Transverse colon (tissue), 4 donors: ENCODE results near the gene MAP4K3.

ENCODE experiments used
- POLR2AphosphoS5 ChIP-seq, 3 donors: sonication (generic); formaldehyde crosslinking; IDR thresholded peaks; one replicate each; pipeline ENCODE4 v1.6.1; 2016; ENCODE audit warnings: antibody characterized with exemption in 3 of 3
- TF ChIP-seq, protein P1 (sequence below), 5 experiments: fragments of 200-600 bp in 3 of 5; fragments of 450-650 bp in 2 of 5; sonication (generic) in 3 of 5; IDR thresholded peaks; 1 replicate in 2 of 5; 2 replicates in 3 of 5; pipeline ENCODE4 v1.5.1; 2016 to 2017; ENCODE audit warnings: antibody characterized with exemption in 5 of 5, inconsistent platforms in 3 of 5, mild to moderate bottlenecking in 2 of 5, moderate library complexity in 1 of 5

DNA sequence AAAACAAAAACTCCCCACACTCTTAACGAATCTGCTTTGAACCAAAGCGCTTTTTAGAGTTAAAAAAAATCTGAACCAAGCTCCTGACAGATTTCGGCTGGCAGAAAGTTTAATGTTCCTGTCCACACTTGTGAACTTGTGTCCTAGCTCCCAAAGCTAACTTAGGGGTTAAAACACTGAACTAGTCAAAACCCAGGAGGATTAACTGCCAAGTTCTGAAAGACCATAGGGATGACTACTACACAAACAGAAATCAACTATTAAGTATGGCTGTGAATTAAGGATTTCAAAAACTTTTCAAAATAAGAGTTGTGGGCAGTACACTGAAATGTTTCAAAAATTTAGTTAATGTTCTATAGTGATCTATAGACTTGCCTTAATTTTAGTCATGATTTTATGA is 167.1 kb downstream of the MAP4K3 start:
- TF ChIP-seq, protein P1, sequence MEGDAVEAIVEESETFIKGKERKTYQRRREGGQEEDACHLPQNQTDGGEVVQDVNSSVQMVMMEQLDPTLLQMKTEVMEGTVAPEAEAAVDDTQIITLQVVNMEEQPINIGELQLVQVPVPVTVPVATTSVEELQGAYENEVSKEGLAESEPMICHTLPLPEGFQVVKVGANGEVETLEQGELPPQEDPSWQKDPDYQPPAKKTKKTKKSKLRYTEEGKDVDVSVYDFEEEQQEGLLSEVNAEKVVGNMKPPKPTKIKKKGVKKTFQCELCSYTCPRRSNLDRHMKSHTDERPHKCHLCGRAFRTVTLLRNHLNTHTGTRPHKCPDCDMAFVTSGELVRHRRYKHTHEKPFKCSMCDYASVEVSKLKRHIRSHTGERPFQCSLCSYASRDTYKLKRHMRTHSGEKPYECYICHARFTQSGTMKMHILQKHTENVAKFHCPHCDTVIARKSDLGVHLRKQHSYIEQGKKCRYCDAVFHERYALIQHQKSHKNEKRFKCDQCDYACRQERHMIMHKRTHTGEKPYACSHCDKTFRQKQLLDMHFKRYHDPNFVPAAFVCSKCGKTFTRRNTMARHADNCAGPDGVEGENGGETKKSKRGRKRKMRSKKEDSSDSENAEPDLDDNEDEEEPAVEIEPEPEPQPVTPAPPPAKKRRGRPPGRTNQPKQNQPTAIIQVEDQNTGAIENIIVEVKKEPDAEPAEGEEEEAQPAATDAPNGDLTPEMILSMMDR (IDR thresholded peaks at IDR 0.05), result no peak
- TF ChIP-seq POLR2AphosphoS5 (IDR thresholded peaks at IDR 0.05), result no peak
